HCT116 (cell line): ENCODE measurements around the gene FIZ1. TPM values are rescaled to one million over a fixed set of nuclear protein-coding genes. Genes with fewer than 3 reads are reported as not detected.

ENCODE experiments used
- ATAC-seq: fragments of 200-7000 bp; cut with Tn5 transposase; 2 replicates; pipeline ENCODE4 v1.9.1; 2020; ENCODE audit warnings: mild to moderate bottlenecking, moderate library complexity
- BruUV-seq: library from RNA; stranded (reverse); fragments of 400-500 nt; replicated peaks from 2 replicates; lab custom pipeline; 2021; lab: Mats Ljungman, UMichigan
- CTCF ChIA-PET: fragments of 300-600 bp; sonication (Branson Sonifier 250); formaldehyde crosslinking; loops from one replicate; lab custom pipeline; 2021; ENCODE audit warnings: antibody characterized with exemption; lab: Charles Lee
- POLR2A ChIA-PET: fragments of 300-600, 350-600 bp; sonication (Branson Sonifier 250); formaldehyde crosslinking; loops from one replicate; lab custom pipeline; 2021; ENCODE audit warnings: antibody characterized with exemption; lab: Charles Lee
- RAD21 ChIA-PET, 2 experiments: fragments of 300-600 bp; sonication (Branson Sonifier 250); formaldehyde crosslinking; loops; one replicate each; lab custom pipeline; 2023; ENCODE audit warnings: low total read pairs in 2 of 2; ENCODE audit not compliant: uncharacterized antibody in 2 of 2, unreplicated experiment in 2 of 2, low non-redundant PET in 1 of 2; lab: Charles Lee
- DNase-seq: peaks from one replicate; pipeline ENCODE4 v3.0.0-alpha.2; 2010; ENCODE audit warnings: low read depth, low spot score
- H2AFZ ChIP-seq: fragments of 200-600 bp; shearing (Covaris generic), sonication (generic); 2 replicates; pipeline ENCODE4 v1.6.1; 2017; ENCODE audit warnings: low read depth, mixed run types, mixed read lengths, antibody characterized with exemption, low read length; ENCODE audit not compliant: poor library complexity, severe bottlenecking
- H3K27ac ChIP-seq: 2 replicates; pipeline ENCODE4 v1.5.1; 2012; ENCODE audit warnings: low read depth, low read length
- H3K27me3 ChIP-seq: fragments of 200-600 bp; sonication (generic); 2 replicates; pipeline ENCODE4 v1.6.1; 2016; ENCODE audit warnings: mixed run types, low read length, mixed read lengths; ENCODE audit not compliant: insufficient read depth
- H3K36me3 ChIP-seq, 2 experiments: fragments of 200-500 bp in 1 of 2; fragments of 200-600 bp in 1 of 2; sonication (Bioruptor generic) in 1 of 2; sonication (generic) in 1 of 2; 2 replicates each; pipeline versions ENCODE4 v1.5.1 to v1.6.1; 2014 to 2016; ENCODE audit warnings: low read length in 2 of 2, inconsistent platforms in 1 of 2, mixed read lengths in 1 of 2, mixed run types in 1 of 2; ENCODE audit not compliant: insufficient read depth in 2 of 2, control insufficient read depth in 1 of 2
- H3K4me1 ChIP-seq, 2 experiments: fragments of 200-600 bp in 1 of 2; sonication (generic) in 1 of 2; 2 replicates each; pipeline versions ENCODE4 v1.5.1 to v1.6.1; 2012 to 2017; ENCODE audit warnings: low read length in 2 of 2, inconsistent platforms in 1 of 2, mild to moderate bottlenecking in 1 of 2, mixed read lengths in 1 of 2, mixed run types in 1 of 2, moderate library complexity in 1 of 2; ENCODE audit not compliant: insufficient read depth in 2 of 2, control insufficient read depth in 1 of 2
- H3K4me2 ChIP-seq: fragments of 200-600 bp; sonication (generic); 2 replicates; pipeline ENCODE4 v1.6.1; 2017; ENCODE audit warnings: mixed run types, low read length, mixed read lengths
- H3K4me3 ChIP-seq, 2 experiments: fragments of 200-600 bp in 1 of 2; sonication (generic) in 1 of 2; replicated peaks in 1 of 2; 2 replicates each; pipeline ENCODE4 v1.5.1; 2011 to 2016; ENCODE audit warnings: low read length in 2 of 2, control low read depth in 1 of 2, low read depth in 1 of 2, mild to moderate bottlenecking in 1 of 2, mixed read lengths in 1 of 2, mixed run types in 1 of 2
- H3K79me2 ChIP-seq: fragments of 200-600 bp; sonication (generic); 2 replicates; pipeline ENCODE4 v1.6.1; 2017; ENCODE audit warnings: mild to moderate bottlenecking, mixed run types, low read length, moderate library complexity, mixed read lengths; ENCODE audit not compliant: insufficient read depth
- H3K9ac ChIP-seq: fragments of 200-600 bp; sonication (generic); 2 replicates; pipeline ENCODE4 v1.6.1; 2016; ENCODE audit warnings: low read length, mixed read lengths
- H3K9me2 ChIP-seq: fragments of 200-600 bp; sonication (generic), shearing (Covaris generic); 2 replicates; pipeline ENCODE4 v1.6.1; 2017; ENCODE audit warnings: mixed run types, mild to moderate bottlenecking, moderate library complexity; ENCODE audit not compliant: insufficient read depth
- H3K9me3 ChIP-seq, 2 experiments: fragments of 200-500 bp in 1 of 2; fragments of 200-600 bp in 1 of 2; sonication (Bioruptor generic) in 1 of 2; sonication (generic) in 1 of 2; 2 replicates each; pipeline ENCODE4 v1.6.1; 2014 to 2017; ENCODE audit warnings: low read length in 2 of 2, mixed read lengths in 2 of 2, inconsistent platforms in 1 of 2, low read depth in 1 of 2, mild to moderate bottlenecking in 1 of 2, mixed run types in 1 of 2, moderate library complexity in 1 of 2; ENCODE audit not compliant: control insufficient read depth in 1 of 2, insufficient read depth in 1 of 2
- H4K20me1 ChIP-seq: fragments of 200-600 bp; sonication (generic), shearing (Covaris generic); 2 replicates; pipeline ENCODE4 v1.6.1; 2017; ENCODE audit warnings: mixed run types, mild to moderate bottlenecking, moderate library complexity; ENCODE audit not compliant: insufficient read depth
- ATF3 ChIP-seq: IDR thresholded peaks from 2 replicates; pipeline ENCODE4 v1.6.1; 2012
- CBX3 ChIP-seq: IDR thresholded peaks from 2 replicates; pipeline ENCODE4 v1.6.1; 2012; ENCODE audit warnings: low read depth
- CEBPB ChIP-seq: IDR thresholded peaks from 2 replicates; pipeline ENCODE4 v1.6.1; 2012; ENCODE audit warnings: low read depth
- CTCF ChIP-seq, 3 experiments: fragments of 200-600 bp in 1 of 3; sonication (generic) in 1 of 3; IDR thresholded peaks in 2 of 3; conservative IDR thresholded peaks in 1 of 3; 2 replicates each; pipeline ENCODE4 v1.5.1; 2012 to 2017; ENCODE audit warnings: low read depth in 2 of 3, low read length in 2 of 3, antibody characterized with exemption in 1 of 3, borderline replicate concordance in 1 of 3, control low read depth in 1 of 3, mild to moderate bottlenecking in 1 of 3, mixed read lengths in 1 of 3, mixed run types in 1 of 3, moderate library complexity in 1 of 3; ENCODE audit not compliant: insufficient read depth in 1 of 3
- ELF1 ChIP-seq: IDR thresholded peaks from 2 replicates; pipeline ENCODE4 v1.6.1; 2012; ENCODE audit warnings: low read depth, borderline replicate concordance
- EZH2 ChIP-seq: fragments of 200-600 bp; sonication (generic); IDR thresholded peaks from 2 replicates; pipeline ENCODE4 v1.6.1; 2017; ENCODE audit warnings: antibody characterized with exemption, mixed run types
- EZH2phosphoT487 ChIP-seq: fragments of 200-600 bp; IDR thresholded peaks from 2 replicates; pipeline ENCODE4 v1.6.1; 2018; ENCODE audit warnings: antibody characterized with exemption, borderline replicate concordance
- FOSL1 ChIP-seq: IDR thresholded peaks from 2 replicates; pipeline ENCODE4 v1.6.1; 2012; ENCODE audit warnings: low read depth
- JUND ChIP-seq: IDR thresholded peaks from 2 replicates; pipeline ENCODE4 v1.6.1; 2012
- POLR2A ChIP-seq: IDR thresholded peaks from 2 replicates; pipeline ENCODE4 v1.7.0; 2011; ENCODE audit warnings: borderline replicate concordance; ENCODE audit not compliant: insufficient read depth, insufficient read length; ENCODE audit errors: extremely low read depth
- REST ChIP-seq: IDR thresholded peaks from 2 replicates; pipeline ENCODE4 v1.6.1; 2012; ENCODE audit warnings: low read depth
- SIN3A ChIP-seq: IDR thresholded peaks from 2 replicates; pipeline ENCODE4 v1.6.1; 2012; ENCODE audit warnings: low read depth
- SRF ChIP-seq: IDR thresholded peaks from 2 replicates; pipeline ENCODE4 v1.6.1; 2012; ENCODE audit warnings: low read depth
- TCF7L2 ChIP-seq: IDR thresholded peaks from 2 replicates; pipeline ENCODE4 v1.7.0; 2011; ENCODE audit warnings: borderline replicate concordance, inconsistent platforms; ENCODE audit not compliant: insufficient read depth, insufficient read length; ENCODE audit errors: extremely low read depth
- YY1 ChIP-seq: IDR thresholded peaks from 2 replicates; pipeline ENCODE4 v1.6.1; 2011; ENCODE audit warnings: low read length, low read depth, moderate library complexity, mild to moderate bottlenecking; ENCODE audit not compliant: insufficient replicate concordance; ENCODE audit errors: extremely low read depth
- ZFX ChIP-seq: fragments of 450-650 bp; IDR thresholded peaks from 2 replicates; pipeline ENCODE4 v1.6.1; 2017
- ZNF274 ChIP-seq: fragments of 200-500 bp; sonication (Bioruptor generic); IDR thresholded peaks from 2 replicates; pipeline ENCODE4 v1.6.1; 2014; ENCODE audit warnings: mild to moderate bottlenecking, low read depth, low read length, inconsistent platforms
- intact Hi-C: fragments of 100-400 bp; cut with micrococcal nuclease; formaldehyde crosslinking; loops from 2 replicates; pipeline ENCODE4 v1.10.0; 2022
- total RNA-seq: library from RNA; stranded (reverse); gene quantifications from one replicate; pipeline ENCODE4 v1.2.1, GENCODE V29; 2021; ENCODE audit not compliant: unreplicated experiment

Gene FIZ1
- total RNA-seq, 1 experiment from 2014 or later: 15.3 TPM

- no peak for TF ChIP-seq EZH2phosphoT487
- TF ChIP-seq POLR2A: no peak
- TF ChIP-seq ZFX: no peak
- no peak for TF ChIP-seq EZH2
- TF ChIP-seq JUND: no peak
- TF ChIP-seq YY1: no peak
- no peak for TF ChIP-seq SIN3A
These were observed 46.2 kb upstream of the FIZ1 start (continued) for GRCh38 chr19:55645512-55645881.

GRCh38 chr19:55644842-55645511 is 45.7 kb upstream of the FIZ1 start:
- Histone ChIP-seq H3K9me3 (no peaks in the 10 kb centered on the region), H3K4me3 (peak overlapping the region; percentile 94 to 97), H4K20me1 (no peaks in the 10 kb centered on the region), H3K4me1 (peaks cover 10 to 34% of the 10 kb centered on the region in 2 experiments; a peak in 3 of 4 replicates), H3K79me2 (peaks cover 48% of the 10 kb centered on the region), H3K36me3 (peaks cover 10 to 12% of the 10 kb centered on the region in 2 experiments; a peak in 3 of 4 replicates), H3K27me3 (no peaks in the 10 kb centered on the region), H3K9ac (peak overlapping the region; percentile 99), H3K27ac (peak overlapping the region; percentile 96), H3K4me2 (peak overlapping the region; percentile 75), H3K9me2 (no peaks in the 10 kb centered on the region), H2AFZ (no peak overlapping the region)
- intact Hi-C loops: no loop called here
- POLR2A ChIA-PET: interaction anchor here (1.4 kb wide), 1 partner anchor 10 kb away, joined by 3 read pairs; the partner anchor contains the start of gene U2AF2
- DNase-seq (no peak), ATAC-seq (no peak)
- no peak for TF ChIP-seq EZH2
- TF ChIP-seq ZFX: no peak
- TF ChIP-seq ATF3: no peak
- TF ChIP-seq CBX3: no peak
- no peak for TF ChIP-seq ZNF274
- TF ChIP-seq TCF7L2: no peak
- TF ChIP-seq ELF1: no peak
- no peak for TF ChIP-seq REST
- no peak for TF ChIP-seq SRF
- no peak for TF ChIP-seq FOSL1
- TF ChIP-seq CTCF (IDR thresholded peaks at IDR 0.05 in 2 of 3, conservative IDR thresholded peaks at IDR 0.05 in 1 of 3; ENCODE audit: borderline replicate concordance in 1 of 3, insufficient read depth in 1 of 3, low read depth in 2 of 3, low read length in 2 of 3): no peak
- TF ChIP-seq CEBPB: no peak
- RAD21 ChIA-PET: no interaction called here
- CTCF ChIA-PET: interaction anchor here (0.6 kb wide), 1 partner anchor 8 kb away, joined by 3 read pairs; no protein-coding TSS in a partner anchor
- TSS peak; percentile 46 for BruUV-seq
